ENCODE data around the gene MAPK6.

The MAPK6 gene

GRCh38 chr15:52010633-52011595 lies 8.1 kb upstream of the MAPK6 start:
- in situ Hi-C loops (cut with MboI; ENCODE audit: low sequenced_read_pairs) = no loop called here

- in situ Hi-C loops (cut with MboI; ENCODE audit: low sequenced_read_pairs) = no loop called here
Observed at GRCh38 chr15:52011711-52012144, 7.3 kb upstream of the MAPK6 start.

GRCh38 chr15:52012210-52012609 lies 6.8 kb upstream of the MAPK6 start:
- in situ Hi-C loops (cut with MboI; ENCODE audit: low sequenced_read_pairs) = no loop called here

- in situ Hi-C loops (cut with MboI; ENCODE audit: low sequenced_read_pairs) = no loop called here
Observed at GRCh38 chr15:52013151-52013791, 5.7 kb upstream of the MAPK6 start.

- in situ Hi-C loops (cut with MboI; ENCODE audit: low sequenced_read_pairs) = no loop called here
Observed at GRCh38 chr15:52014616-52015015, 4.4 kb upstream of the MAPK6 start.

- in situ Hi-C loops (cut with MboI; ENCODE audit: low sequenced_read_pairs) = no loop called here
Observed at GRCh38 chr15:52016316-52016715, 2.7 kb upstream of the MAPK6 start.

GRCh38 chr15:52018244-52018643 lies 775 bp upstream of the MAPK6 start:
- in situ Hi-C loops (cut with MboI; ENCODE audit: low sequenced_read_pairs) = no loop called here

GRCh38 chr15:52019394-52020220 lies 588 bp downstream of the MAPK6 start:
- in situ Hi-C loops (cut with MboI; ENCODE audit: low sequenced_read_pairs) = no loop called here

GRCh38 chr15:52020221-52021085 lies 1.4 kb downstream of the MAPK6 start:
- in situ Hi-C loops (cut with MboI; ENCODE audit: low sequenced_read_pairs) = no loop called here

GRCh38 chr15:52021128-52021671 lies 2.2 kb downstream of the MAPK6 start:
- in situ Hi-C loops (cut with MboI; ENCODE audit: low sequenced_read_pairs) = no loop called here

GRCh38 chr15:52021892-52022540 lies 3.0 kb downstream of the MAPK6 start:
- in situ Hi-C loops (cut with MboI; ENCODE audit: low sequenced_read_pairs) = no loop called here

GRCh38 chr15:52023169-52023922 lies 4.3 kb downstream of the MAPK6 start:
- in situ Hi-C loops (cut with MboI; ENCODE audit: low sequenced_read_pairs) = no loop called here

GRCh38 chr15:52028431-52029093 lies 9.5 kb downstream of the MAPK6 start:
- in situ Hi-C loops (cut with MboI; ENCODE audit: low sequenced_read_pairs) = no loop called here

GRCh38 chr15:52030010-52030409 lies 11.0 kb downstream of the MAPK6 start:
- in situ Hi-C loops (cut with MboI; ENCODE audit: low sequenced_read_pairs) = no loop called here

- in situ Hi-C loops (cut with MboI; ENCODE audit: low sequenced_read_pairs) = no loop called here
Observed at GRCh38 chr15:52031556-52031955, 12.5 kb downstream of the MAPK6 start.

- in situ Hi-C loops (cut with MboI; ENCODE audit: low sequenced_read_pairs) = no loop called here
Observed at GRCh38 chr15:52037889-52038505, 19.0 kb downstream of the MAPK6 start.

GRCh38 chr15:52039925-52040781 lies 21.1 kb downstream of the MAPK6 start:
- in situ Hi-C loops (cut with MboI; ENCODE audit: low sequenced_read_pairs) = no loop called here
